D721Med (cell line): ENCODE results near the gene CTNNA3.

Source experiments
- DNase-seq: peaks from one replicate; pipeline ENCODE4 v3.0.0; 2011; ENCODE audit warnings: low spot score; ENCODE audit not compliant: insufficient read length
- FAIRE-seq: peaks from 2 replicates; lab custom pipeline; 2011; peaks lifted over from hg19 to GRCh38; lab: Jason Lieb, UNC
- CTCF ChIP-seq: IDR thresholded peaks from 2 replicates; pipeline ENCODE4 v1.5.1; 2012; ENCODE audit warnings: mild to moderate bottlenecking, control low read depth; ENCODE audit not compliant: insufficient read depth; ENCODE audit errors: missing control alignments

CTNNA3 gene

GRCh38 chr10:67663449-67664087, 32.4 kb downstream of the CTNNA3 start:
- TF ChIP-seq CTCF: no peak
- FAIRE-seq (no peak), DNase-seq (no peak)

GRCh38 chr10:67662415-67662814, 33.6 kb downstream of the CTNNA3 start:
- no peak for TF ChIP-seq CTCF
- DNase-seq: no peak
- no peak for FAIRE-seq

GRCh38 chr10:67659497-67659896, 36.5 kb downstream of the CTNNA3 start:
- TF ChIP-seq CTCF: no peak
- DNase-seq (no peak), FAIRE-seq (no peak)

- no peak for DNase-seq
- no peak for FAIRE-seq
- TF ChIP-seq CTCF: no peak
These were observed 38.2 kb downstream of the CTNNA3 start for GRCh38 chr10:67657775-67658174.

GRCh38 chr10:67650558-67650957, 45.4 kb downstream of the CTNNA3 start:
- TF ChIP-seq CTCF: no peak
- FAIRE-seq: no peak
- DNase-seq: no peak

- DNase-seq: no peak
- FAIRE-seq: no peak
- no peak for TF ChIP-seq CTCF
These were observed 47.3 kb downstream of the CTNNA3 start for GRCh38 chr10:67648613-67649229.

- FAIRE-seq: no peak
- TF ChIP-seq CTCF: no peak
These were observed 65.1 kb downstream of the CTNNA3 start for GRCh38 chr10:67630904-67631303.

More at GRCh38 chr10:67630904-67631303, 65.1 kb downstream of the CTNNA3 start:
- DNase-seq: no peak
